Measurements from ENCODE around the gene PNMA1. TPM values are rescaled to one million over a fixed set of nuclear protein-coding genes. Genes with fewer than 3 reads are reported as not detected.

The PNMA1 gene
- total and polyA plus RNA-seq, 9 of the 15 experiments (the other 6 are each of a cell fraction or from before 2014, with no cell fraction given): 1.7 to 26.4 (median 8.7) TPM

GRCh38 chr14:73725116-73726024, 11.2 kb upstream of the PNMA1 start (continued):
- TF ChIP-seq PRDM10 (IDR thresholded peaks at IDR 0.05; ENCODE audit: partially characterized antibody) (peak; percentile 54), ATF3 (IDR thresholded peaks at IDR 0.05) (peak; percentile 64), ATF3 (CRISPR knock-in tag; conservative IDR thresholded peaks at IDR 0.05) (no peak), CTBP1 (IDR thresholded peaks at IDR 0.05; ENCODE audit: borderline replicate concordance) (peak; percentile 81; the same call in 1 of the 2 replicates), CREB1 (IDR thresholded peaks at IDR 0.05) (no peak), CREB1 (CRISPR knock-in tag; IDR thresholded peaks at IDR 0.05) (no peak), ZBTB7A (IDR thresholded peaks at IDR 0.05; ENCODE audit: borderline replicate concordance, control insufficient read depth, low read depth, low read length) (peak; percentile 73; the same call in 1 of the 2 replicates), PHF20 (IDR thresholded peaks at IDR 0.05; ENCODE audit: partially characterized antibody) (no peak), ETS1 (conservative IDR thresholded peaks at IDR 0.05; ENCODE audit: control insufficient read depth, low read depth, low read length) (no peak; the same call in 1 of the 2 replicates), DPF2 (IDR thresholded peaks at IDR 0.05) (peak; percentile 87), MECOM (CRISPR knock-in tag; IDR thresholded peaks at IDR 0.05) (no peak), ZNF184 (CRISPR knock-in tag; IDR thresholded peaks at IDR 0.05) (no peak), KAT7 (CRISPR knock-in tag; IDR thresholded peaks at IDR 0.05; ENCODE audit: borderline replicate concordance) (no peak), KLF1 (tag; IDR thresholded peaks at IDR 0.05) (no peak), PHF21A (IDR thresholded peaks at IDR 0.05; ENCODE audit: borderline replicate concordance, low read depth) (no peak), YY1 (IDR thresholded peaks at IDR 0.05; ENCODE audit: borderline replicate concordance in 1 of 3, control insufficient read depth in 1 of 3, extremely low read depth in 1 of 3, insufficient read depth in 3 of 3, insufficient read length in 1 of 3, insufficient replicate concordance in 2 of 3, low read depth in 1 of 3, low read length in 2 of 3) (peak in 1 of 3 experiments; percentile 37), NCOA6 (IDR thresholded peaks at IDR 0.05) (no peak), ZBTB9 (CRISPR knock-in tag; IDR thresholded peaks at IDR 0.05) (no peak), DACH1 (IDR thresholded peaks at IDR 0.05; ENCODE audit: partially characterized antibody) (no peak), NEUROD1 (IDR thresholded peaks at IDR 0.05; ENCODE audit: borderline replicate concordance, low read depth, low read length, partially characterized antibody) (peak; percentile 37), ZNF57 (CRISPR knock-in tag; IDR thresholded peaks at IDR 0.05) (no peak)
